Hepatocyte (in vitro differentiated cells): ENCODE data around the gene RASL10B. TPM values are rescaled to one million over a fixed set of nuclear protein-coding genes. Genes with fewer than 3 reads are reported as not detected.
"Not testable (repeated sequence)": the region's sequence is repeated elsewhere in the genome, so short reads cannot be mapped to it uniquely, and the experiment has no call there.

ENCODE experiments used
- DNase-seq: peaks from one replicate; pipeline ENCODE4 v3.0.0-alpha.2; 2016; ENCODE audit warnings: low spot score
- H2AFZ ChIP-seq: fragments of 200-600 bp; sonication (generic); 2 replicates; pipeline ENCODE4 v1.6.0; 2016; ENCODE audit warnings: antibody characterized with exemption, mild to moderate bottlenecking
- H3K27ac ChIP-seq: fragments of 200-600 bp; sonication (generic); 2 replicates; pipeline ENCODE4 v1.5.1; 2016; ENCODE audit warnings: mild to moderate bottlenecking
- H3K27me3 ChIP-seq: fragments of 200-600 bp; sonication (generic); 2 replicates; pipeline ENCODE4 v1.6.1; 2016
- H3K36me3 ChIP-seq: fragments of 200-600 bp; sonication (generic); replicated peaks from 2 replicates; pipeline ENCODE4 v1.5.1; 2016; ENCODE audit warnings: low read depth; ENCODE audit not compliant: insufficient read depth
- H3K4me1 ChIP-seq: fragments of 200-600 bp; sonication (generic); 2 replicates; pipeline ENCODE4 v1.5.1; 2016; ENCODE audit warnings: mild to moderate bottlenecking, moderate library complexity; ENCODE audit not compliant: insufficient read depth
- H3K4me2 ChIP-seq: fragments of 200-600 bp; sonication (generic); 2 replicates; pipeline ENCODE4 v1.6.0; 2016
- H3K4me3 ChIP-seq: fragments of 200-600 bp; sonication (generic); 2 replicates; pipeline ENCODE4 v1.5.1; 2016; ENCODE audit warnings: mild to moderate bottlenecking
- H3K79me2 ChIP-seq: fragments of 200-600 bp; sonication (generic); 2 replicates; pipeline ENCODE4 v1.6.0; 2017; ENCODE audit warnings: mild to moderate bottlenecking
- H3K9me2 ChIP-seq: fragments of 200-600 bp; sonication (generic); replicated peaks from 2 replicates; pipeline ENCODE4 v1.6.0; 2017; ENCODE audit warnings: mild to moderate bottlenecking; ENCODE audit not compliant: insufficient read depth
- H3K9me3 ChIP-seq: fragments of 200-600 bp; sonication (generic); 2 replicates; pipeline ENCODE4 v1.5.1; 2016; ENCODE audit warnings: low read depth, mild to moderate bottlenecking
- H4K20me1 ChIP-seq: fragments of 200-600 bp; sonication (generic); 2 replicates; pipeline ENCODE4 v1.6.0; 2016; ENCODE audit warnings: mild to moderate bottlenecking; ENCODE audit not compliant: insufficient read depth, poor library complexity, severe bottlenecking
- CTCF ChIP-seq: fragments of 200-600 bp; sonication (generic); IDR thresholded peaks from 2 replicates; pipeline ENCODE4 v1.5.1; 2016; ENCODE audit warnings: antibody characterized with exemption, mild to moderate bottlenecking; ENCODE audit not compliant: poor library complexity
- EZH2 ChIP-seq: fragments of 200-600 bp; sonication (generic); IDR thresholded peaks from 2 replicates; pipeline ENCODE4 v1.6.1; 2016; ENCODE audit warnings: antibody characterized with exemption, mild to moderate bottlenecking, borderline replicate concordance
- EZH2phosphoT487 ChIP-seq: fragments of 200-600 bp; sonication (generic); IDR thresholded peaks from one replicate; pipeline ENCODE4 v1.6.1; 2018; ENCODE audit warnings: antibody characterized with exemption, mild to moderate bottlenecking, low read depth, moderate library complexity; ENCODE audit not compliant: unreplicated experiment, severe bottlenecking
- WGBS: methylation state at CpG from one replicate; pipeline ENCODE4 v1.1.6; 2016; ENCODE audit warnings: low lambda C conversion rate; ENCODE audit errors: missing lambda C conversion rate; 5-methylcytosine and 5-hydroxymethylcytosine counted together
- polyA plus RNA-seq: library from polyadenylated mRNA; unstranded; fragments of >200 nt; fragmentation: Nextera tagmentation; extraction: Ambion mirVana; gene quantifications from 2 replicates; pipeline ENCODE4 v1.2.1, GENCODE V29; 2016
- total RNA-seq: library from RNA; depleted of rRNA; stranded (reverse); fragments of >200 nt; gene quantifications from 2 replicates; pipeline ENCODE4 v1.2.3, GENCODE V29; 2014

The RASL10B gene
- total and polyA plus RNA-seq, 2 experiments from 2014 or later: 7.1 to 7.6 TPM

- Histone ChIP-seq H3K27ac (no peak overlapping the region), H3K9me2 (no peaks in the 10 kb centered on the region), H3K9me3 (no peaks in the 10 kb centered on the region), H4K20me1 (no peaks in the 10 kb centered on the region), H3K4me2 (no peak overlapping the region), H3K4me3 (no peak overlapping the region), H3K79me2 (no peaks in the 10 kb centered on the region), H3K4me1 (no peaks in the 10 kb centered on the region), H3K27me3 (no peaks in the 10 kb centered on the region), H3K36me3 (no peaks in the 10 kb centered on the region), H2AFZ (no peak overlapping the region)
- DNase-seq: no peak
- WGBS: 49% methylated on average over 2 of the region's 2 CpGs
- no peak for TF ChIP-seq CTCF
- no peak for TF ChIP-seq EZH2
- TF ChIP-seq EZH2phosphoT487: no peak
Observed at GRCh38 chr17:35695613-35696012, 35.8 kb upstream of the RASL10B start.

- Histone ChIP-seq H2AFZ (no peak overlapping the region), H3K9me3 (no peaks in the 10 kb centered on the region), H3K4me3 (no peak overlapping the region), H3K9me2 (no peaks in the 10 kb centered on the region), H3K27me3 (no peaks in the 10 kb centered on the region), H4K20me1 (no peaks in the 10 kb centered on the region), H3K36me3 (no peaks in the 10 kb centered on the region), H3K27ac (no peak overlapping the region), H3K4me1 (no peaks in the 10 kb centered on the region), H3K4me2 (no peak overlapping the region), H3K79me2 (no peaks in the 10 kb centered on the region)
- WGBS: 85% methylated on average over 2 of the region's 2 CpGs
- no peak for DNase-seq
- TF ChIP-seq CTCF: no peak
- no peak for TF ChIP-seq EZH2phosphoT487
Observed at GRCh38 chr17:35698800-35699199, 32.6 kb upstream of the RASL10B start.

DNA sequence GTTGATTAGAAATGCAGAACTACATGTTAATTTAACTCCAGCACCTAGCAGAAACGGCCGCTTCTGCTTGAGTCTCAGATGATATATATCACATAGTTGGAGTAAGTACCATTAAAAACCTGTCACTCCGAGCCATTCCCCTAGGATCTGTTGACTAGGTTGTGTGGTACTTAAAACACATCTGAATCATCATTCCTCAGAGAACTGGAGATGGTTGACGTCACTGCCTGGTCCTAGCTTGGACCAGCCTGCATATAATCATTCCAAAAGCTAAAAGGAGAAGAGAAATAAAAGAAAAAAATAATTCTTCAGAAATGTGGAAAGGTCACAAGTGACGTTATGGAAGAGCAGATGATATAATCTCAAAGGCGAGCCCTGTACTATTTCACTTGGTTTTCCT is 31.3 kb upstream of the RASL10B start:
- H3K79me2 ChIP-seq: no peaks in the 10 kb centered on the region
- no peak overlapping the region for H3K4me2 ChIP-seq
- no peaks in the 10 kb centered on the region for H3K4me1 ChIP-seq
- no peak overlapping the region for H2AFZ ChIP-seq
- TF ChIP-seq EZH2phosphoT487 (no peak), EZH2 (no peak), CTCF (no peak)
- no peak overlapping the region for H3K27ac ChIP-seq
- H3K4me3 ChIP-seq: no peak overlapping the region
- H4K20me1 ChIP-seq: no peaks in the 10 kb centered on the region
- no peak for DNase-seq
- no peaks in the 10 kb centered on the region for H3K27me3 ChIP-seq
- no peaks in the 10 kb centered on the region for H3K9me2 ChIP-seq
- H3K36me3 ChIP-seq: no peaks in the 10 kb centered on the region
- no peaks in the 10 kb centered on the region for H3K9me3 ChIP-seq
- 90% methylated on average over 6 of the region's 6 CpGs for WGBS

GRCh38 chr17:35701491-35701890 is 29.9 kb upstream of the RASL10B start:
- 94% methylated on average over 5 of the region's 5 CpGs for WGBS
- TF ChIP-seq CTCF (no peak), EZH2 (no peak), EZH2phosphoT487 (no peak)
- Histone ChIP-seq H3K36me3 (no peaks in the 10 kb centered on the region), H3K79me2 (no peaks in the 10 kb centered on the region), H3K9me2 (no peaks in the 10 kb centered on the region), H3K4me2 (no peak overlapping the region), H3K9me3 (no peaks in the 10 kb centered on the region), H3K4me3 (no peak overlapping the region), H3K27me3 (no peaks in the 10 kb centered on the region), H4K20me1 (no peaks in the 10 kb centered on the region), H3K27ac (no peak overlapping the region), H3K4me1 (no peaks in the 10 kb centered on the region), H2AFZ (no peak overlapping the region)
- no peak for DNase-seq

- H3K79me2 ChIP-seq, H4K20me1 ChIP-seq, H3K27me3 ChIP-seq, DNase-seq, H2AFZ ChIP-seq, H3K9me3 ChIP-seq, H3K36me3 ChIP-seq, H3K4me1 ChIP-seq, H3K9me2 ChIP-seq, H3K27ac ChIP-seq, H3K4me2 ChIP-seq, H3K4me3 ChIP-seq: not testable (repeated sequence)
- 98% methylated on average over 2 of the region's 2 CpGs for WGBS
Observed at GRCh38 chr17:35703308-35703707, 28.1 kb upstream of the RASL10B start.
